ENCODE results near the gene LILRA6.
"Not testable (repeated sequence)": the region's sequence is repeated elsewhere in the genome, so short reads cannot be mapped to it uniquely, and the experiment has no call there.

DNA sequence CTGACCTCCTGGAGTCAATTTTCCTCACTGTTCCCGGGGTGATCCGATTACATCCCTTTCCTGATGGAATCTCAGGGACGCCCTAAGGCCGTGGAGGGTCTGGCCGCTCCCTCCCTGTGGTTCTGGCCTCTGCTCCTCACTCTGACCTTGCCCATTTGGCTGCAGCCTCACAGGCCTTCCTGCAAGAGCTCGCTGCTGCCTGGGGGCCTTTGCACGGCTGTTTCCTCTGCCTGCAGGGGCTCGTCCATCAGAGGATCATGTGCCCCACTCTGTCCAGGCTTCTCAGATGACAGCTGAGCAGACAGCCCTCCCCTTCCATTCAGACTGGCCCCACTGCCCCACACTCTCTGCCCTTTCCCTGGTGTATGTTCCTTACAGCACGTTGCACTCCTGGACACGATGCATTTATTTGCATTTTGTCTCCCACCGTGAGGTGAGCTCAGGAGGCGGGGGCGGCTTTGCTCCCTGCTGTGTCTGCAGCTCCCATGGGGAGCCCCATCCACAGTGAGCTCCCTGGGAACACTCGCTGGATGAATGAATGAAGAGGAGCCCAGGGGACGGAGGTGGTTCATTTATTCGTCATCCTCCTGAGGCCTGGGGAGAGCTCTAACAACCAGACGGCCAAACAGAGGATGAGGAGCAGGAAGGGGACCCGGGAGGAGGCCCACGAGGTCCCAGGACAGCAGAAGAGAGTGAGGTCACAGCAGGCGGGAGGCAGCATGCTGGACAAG lies 24.9 kb downstream of the LILRA6 start:
- TF ChIP-seq, protein P1, sequence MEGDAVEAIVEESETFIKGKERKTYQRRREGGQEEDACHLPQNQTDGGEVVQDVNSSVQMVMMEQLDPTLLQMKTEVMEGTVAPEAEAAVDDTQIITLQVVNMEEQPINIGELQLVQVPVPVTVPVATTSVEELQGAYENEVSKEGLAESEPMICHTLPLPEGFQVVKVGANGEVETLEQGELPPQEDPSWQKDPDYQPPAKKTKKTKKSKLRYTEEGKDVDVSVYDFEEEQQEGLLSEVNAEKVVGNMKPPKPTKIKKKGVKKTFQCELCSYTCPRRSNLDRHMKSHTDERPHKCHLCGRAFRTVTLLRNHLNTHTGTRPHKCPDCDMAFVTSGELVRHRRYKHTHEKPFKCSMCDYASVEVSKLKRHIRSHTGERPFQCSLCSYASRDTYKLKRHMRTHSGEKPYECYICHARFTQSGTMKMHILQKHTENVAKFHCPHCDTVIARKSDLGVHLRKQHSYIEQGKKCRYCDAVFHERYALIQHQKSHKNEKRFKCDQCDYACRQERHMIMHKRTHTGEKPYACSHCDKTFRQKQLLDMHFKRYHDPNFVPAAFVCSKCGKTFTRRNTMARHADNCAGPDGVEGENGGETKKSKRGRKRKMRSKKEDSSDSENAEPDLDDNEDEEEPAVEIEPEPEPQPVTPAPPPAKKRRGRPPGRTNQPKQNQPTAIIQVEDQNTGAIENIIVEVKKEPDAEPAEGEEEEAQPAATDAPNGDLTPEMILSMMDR (IDR thresholded peaks at IDR 0.05): not testable (repeated sequence)
- TF ChIP-seq POLR2AphosphoS5 (IDR thresholded peaks at IDR 0.05; ENCODE audit: low read depth, low read length); SIN3A (IDR thresholded peaks at IDR 0.05; ENCODE audit: borderline replicate concordance, insufficient read depth, low read depth, low read length): not testable (repeated sequence)
